K562 (cell line): Measurements from ENCODE around the gene RAB31. TPM values are rescaled to one million over a fixed set of nuclear protein-coding genes. Genes with fewer than 3 reads are reported as not detected.
A peak's percentile ranks its signal among the peaks of the same experiment; 100 is the strongest.

Source experiments
- CBFB ChIP-seq: sonication (generic); formaldehyde crosslinking; IDR thresholded peaks from 2 replicates; pipeline ENCODE4 v1.4.0; 2020; ENCODE audit warnings: mild to moderate bottlenecking, missing genetic modification reagents
- CHD7 ChIP-seq: fragments of 200-600 bp; sonication (generic); IDR thresholded peaks from one replicate; pipeline ENCODE4 v1.6.1; 2012; ENCODE audit warnings: mild to moderate bottlenecking, low read depth, low read length, inconsistent platforms
- CREB3 ChIP-seq: fragments of 450-650 bp; conservative IDR thresholded peaks from 2 replicates; pipeline ENCODE4 v1.6.1; 2016; ENCODE audit warnings: missing genetic modification characterization, low read depth, mild to moderate bottlenecking, missing compliant biosample characterization, moderate library complexity
- DPF2 ChIP-seq: fragments of 450-650 bp; IDR thresholded peaks from 2 replicates; pipeline ENCODE4 v1.6.1; 2016
- ETV1 ChIP-seq: fragments of 450-650 bp; conservative IDR thresholded peaks from 2 replicates; pipeline ENCODE4 v1.6.1; 2016; ENCODE audit warnings: missing genetic modification characterization, control low read depth, low read depth, missing compliant biosample characterization
- MIER1 ChIP-seq: fragments of 450-650 bp; IDR thresholded peaks from 2 replicates; pipeline ENCODE4 v1.6.1; 2016; ENCODE audit warnings: antibody characterized with exemption, mild to moderate bottlenecking, low read depth
- MLLT1 ChIP-seq, 2 experiments: fragments of 450-650 bp; IDR thresholded peaks; 2 replicates each; pipeline ENCODE4 v1.6.1; 2016
- RBM15 ChIP-seq: fragments of 200-400 bp; formaldehyde crosslinking; IDR thresholded peaks from 2 replicates; pipeline ENCODE4 v1.6.1; 2018; ENCODE audit warnings: mild to moderate bottlenecking, low read length, moderate library complexity; ENCODE audit not compliant: insufficient read depth
- RBM34 ChIP-seq: fragments of 200-400 bp; formaldehyde crosslinking; IDR thresholded peaks from 2 replicates; pipeline ENCODE4 v1.6.1; 2018; ENCODE audit warnings: low read length, borderline replicate concordance; ENCODE audit not compliant: insufficient read depth
- SMAD4 ChIP-seq: fragments of 250-450 bp; sonication (Bioruptor Pico); conservative IDR thresholded peaks from 2 replicates; pipeline ENCODE4 v1.8.0; 2021; ENCODE audit warnings: inconsistent platforms, mild to moderate bottlenecking, moderate library complexity
- TCFL5 ChIP-seq: fragments of 250-450 bp; sonication (Bioruptor Pico); conservative IDR thresholded peaks from 2 replicates; pipeline ENCODE4 v1.6.1; 2021; ENCODE audit warnings: mild to moderate bottlenecking, moderate library complexity, matching md5 sums
- ZNF639 ChIP-seq, 2 experiments: fragments of 200-800 bp in 1 of 2; sonication (Bioruptor generic) in 1 of 2; sonication (generic) in 1 of 2; formaldehyde crosslinking in 1 of 2; IDR thresholded peaks in 1 of 2; conservative IDR thresholded peaks in 1 of 2; 2 replicates each; pipeline versions ENCODE4 v1.5.0 to v1.6.1; 2016 to 2020; ENCODE audit warnings: missing compliant biosample characterization in 1 of 2, missing genetic modification characterization in 1 of 2, missing genetic modification reagents in 1 of 2
- polyA plus RNA-seq, 8 experiments: library from polyadenylated mRNA; depleted of rRNA in 4 of 8; stranded (reverse) in 5 of 8; unstranded in 3 of 8; fragments of >200 nt; fragmentation: Nextera tagmentation in 2 of 8; fragmentation: Illumina TruSeq in 1 of 8; extraction: Ambion mirVana in 2 of 8; extraction: Trizol in 1 of 8; gene quantifications; 2 replicates each; pipeline versions ENCODE4 v1.2.1 to v1.2.3, GENCODE V29; 2011 to 2014; ENCODE audit warnings: inconsistent platforms in 1 of 8, missing spikeins in 1 of 8
- total RNA-seq, 7 experiments: library from RNA; depleted of rRNA in 6 of 7; stranded (reverse); fragments of >200 nt in 6 of 7; fragmentation: Illumina TruSeq in 2 of 7; extraction: Trizol in 2 of 7; gene quantifications; 2 replicates each; pipeline versions ENCODE4 v1.2.1 to v1.2.3, GENCODE V29; 2011 to 2021; ENCODE audit warnings: low replicate concordance in 1 of 7

RAB31 gene
- total and polyA plus RNA-seq, 9 of the 15 experiments (the other 6 are each of a cell fraction or from before 2014, with no cell fraction given): 20.7 to 70.4 (median 41.3) TPM

- TF ChIP-seq SMAD4 (CRISPR knock-in tag): peak; percentile 68
- TF ChIP-seq MIER1: no peak
- TF ChIP-seq RBM15: no peak
- TF ChIP-seq CHD7: no peak
- no peak for TF ChIP-seq TCFL5
- TF ChIP-seq ETV1 (tag): peak; percentile 64
- no peak for TF ChIP-seq MLLT1 (IDR thresholded peaks at IDR 0.05)
- no peak for TF ChIP-seq CREB3 (tag)
- 0 out of 4 replicates have a peak, but pooled peaks of 1 of the 2 experiments have one; percentile 36 for TF ChIP-seq ZNF639 (CRISPR knock-in tag; conservative IDR thresholded peaks at IDR 0.05 in 1 of 2, IDR thresholded peaks at IDR 0.05 in 1 of 2)
- no peak for TF ChIP-seq CBFB (CRISPR knock-in tag)
- TF ChIP-seq DPF2: peak; percentile 43; the same call in 1 of the 2 replicates
- no peak for TF ChIP-seq RBM34
These were observed 197.4 kb downstream of the RAB31 start (continued) for GRCh38 chr18:9905401-9905922.
